ENCODE data around the gene PDZRN3. TPM values are rescaled to one million over a fixed set of nuclear protein-coding genes. Genes with fewer than 3 reads are reported as not detected.

Gene PDZRN3
- total RNA-seq, 1 experiment from 2014 or later, result 5.9 TPM

DNA sequence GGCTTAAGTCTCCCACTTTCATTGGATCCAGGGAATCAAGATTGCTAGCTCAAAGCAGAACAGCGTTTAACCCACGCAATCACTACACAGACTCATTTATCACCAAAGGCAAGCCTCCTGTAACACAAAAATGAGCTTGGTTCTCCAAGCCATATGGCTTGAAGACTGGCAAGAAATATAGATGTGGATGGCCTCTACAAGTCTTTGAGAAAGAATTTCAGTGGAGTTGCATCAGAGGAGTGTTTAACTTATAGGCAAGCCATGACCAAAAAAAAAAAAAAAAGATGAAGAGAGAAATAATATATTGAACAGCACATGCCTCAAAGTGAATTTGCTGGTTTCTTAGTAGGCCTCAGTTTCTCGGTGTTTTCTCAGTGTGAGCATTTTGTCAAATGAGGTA, 27.3 kb downstream of the PDZRN3 start:
- no peak overlapping the region for H2BK120ac ChIP-seq (ENCODE audit: low read depth, low read length, poor library complexity, severe bottlenecking)
- no peaks in the 10 kb centered on the region for H3K27me3 ChIP-seq (ENCODE audit: insufficient read depth, low read length)
- no CpG with 5 or more reads among the region's 3 CpGs for WGBS (ENCODE audit: extremely low coverage, insufficient read length, low lambda C conversion rate)
- no peak overlapping the region for H3K14ac ChIP-seq (ENCODE audit: insufficient read depth, low read length)
- no peaks in the 10 kb centered on the region for H4K20me1 ChIP-seq (ENCODE audit: control insufficient read depth, insufficient read depth, insufficient read length)
- no peak overlapping the region for H3K56ac ChIP-seq (ENCODE audit: insufficient read length, low read depth, low read length)
- H3K9ac ChIP-seq (ENCODE audit: extremely low read depth, insufficient read length, low read length), result no peak overlapping the region
- no peak overlapping the region for H3K4me2 ChIP-seq (ENCODE audit: insufficient read depth, insufficient read length, low read length)
- H3K36me3 Mint-ChIP-seq (ENCODE audit: insufficient read depth in 1 of 3, low read depth in 3 of 3), result peaks cover 3 to 39% (median 7%) of the 10 kb centered on the region in 3 experiments
- H2BK15ac ChIP-seq (ENCODE audit: low read depth, low read length), result no peak overlapping the region
- H2BK20ac ChIP-seq (ENCODE audit: low read depth, low read length, poor library complexity, severe bottlenecking), result no peak overlapping the region
- H2BK12ac ChIP-seq (ENCODE audit: insufficient read length, low read depth, low read length), result no peak overlapping the region
- H2AK5ac ChIP-seq (ENCODE audit: insufficient read length, low read length), result no peak overlapping the region
- no peaks in the 10 kb centered on the region for H3K79me1 ChIP-seq (ENCODE audit: insufficient read depth, low read depth, low read length, poor library complexity, severe bottlenecking)
- no peak overlapping the region for H3K23ac ChIP-seq (ENCODE audit: insufficient read length, low read depth, low read length)
- TF ChIP-seq, protein P1, sequence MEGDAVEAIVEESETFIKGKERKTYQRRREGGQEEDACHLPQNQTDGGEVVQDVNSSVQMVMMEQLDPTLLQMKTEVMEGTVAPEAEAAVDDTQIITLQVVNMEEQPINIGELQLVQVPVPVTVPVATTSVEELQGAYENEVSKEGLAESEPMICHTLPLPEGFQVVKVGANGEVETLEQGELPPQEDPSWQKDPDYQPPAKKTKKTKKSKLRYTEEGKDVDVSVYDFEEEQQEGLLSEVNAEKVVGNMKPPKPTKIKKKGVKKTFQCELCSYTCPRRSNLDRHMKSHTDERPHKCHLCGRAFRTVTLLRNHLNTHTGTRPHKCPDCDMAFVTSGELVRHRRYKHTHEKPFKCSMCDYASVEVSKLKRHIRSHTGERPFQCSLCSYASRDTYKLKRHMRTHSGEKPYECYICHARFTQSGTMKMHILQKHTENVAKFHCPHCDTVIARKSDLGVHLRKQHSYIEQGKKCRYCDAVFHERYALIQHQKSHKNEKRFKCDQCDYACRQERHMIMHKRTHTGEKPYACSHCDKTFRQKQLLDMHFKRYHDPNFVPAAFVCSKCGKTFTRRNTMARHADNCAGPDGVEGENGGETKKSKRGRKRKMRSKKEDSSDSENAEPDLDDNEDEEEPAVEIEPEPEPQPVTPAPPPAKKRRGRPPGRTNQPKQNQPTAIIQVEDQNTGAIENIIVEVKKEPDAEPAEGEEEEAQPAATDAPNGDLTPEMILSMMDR (conservative IDR thresholded peaks at IDR 0.05), result no peak
- no peaks in the 10 kb centered on the region; a peak in 1 of 5 replicates for H3K9me3 Mint-ChIP-seq
- no peaks in the 10 kb centered on the region for H3K9me3 ChIP-seq (ENCODE audit: control insufficient read depth, low read depth, low read length)
- peaks cover 15 to 21% of the 10 kb centered on the region in 2 experiments for H3K4me1 Mint-ChIP-seq
- no peak overlapping the region for H3K27ac ChIP-seq (ENCODE audit: insufficient read length, low read depth, low read length)
- peaks cover under 1% of the 10 kb centered on the region; the same call in 1 of the 2 replicates for H3K27me3 Mint-ChIP-seq (ENCODE audit: low read depth)
- H3K4me1 ChIP-seq (ENCODE audit: insufficient read depth, low read length), result no peaks in the 10 kb centered on the region; the same call in 1 of the 2 replicates
- no peak overlapping the region for H3K18ac ChIP-seq (ENCODE audit: insufficient read length, low read depth, low read length)
- no peak overlapping the region for H4K8ac ChIP-seq (replicated peaks; ENCODE audit: insufficient read length, low read depth, low read length)
- H4K91ac ChIP-seq (ENCODE audit: insufficient read length, low read depth, low read length), result no peak overlapping the region
- no peak for DNase-seq
- no peak overlapping the region for H3K4me3 Mint-ChIP-seq
- no peak overlapping the region for H4K5ac ChIP-seq (ENCODE audit: insufficient read length, low read depth, low read length)
- no peaks in the 10 kb centered on the region for H3K23me2 ChIP-seq (ENCODE audit: insufficient read length, low read depth, low read length, poor library complexity, severe bottlenecking)
- no peak overlapping the region for H3K4ac ChIP-seq (ENCODE audit: low read depth, low read length)
- no peak overlapping the region for H3K27ac Mint-ChIP-seq
- no peak overlapping the region for H3T11ph ChIP-seq (ENCODE audit: low read length)
- H2AFZ ChIP-seq (ENCODE audit: low read length), result no peak overlapping the region
- H2BK5ac ChIP-seq (ENCODE audit: insufficient read length, low read length), result no peak overlapping the region
- no peaks in the 10 kb centered on the region for H3K79me2 ChIP-seq (ENCODE audit: insufficient read depth, low read length)

All from H9 (cell line).